ENCODE data around the gene ATP1A4. TPM values are rescaled to one million over a fixed set of nuclear protein-coding genes. Genes with fewer than 3 reads are reported as not detected.
"Not testable (repeated sequence)": the region's sequence is repeated elsewhere in the genome, so short reads cannot be mapped to it uniquely, and the experiment has no call there.

The ATP1A4 gene
- total RNA-seq, 1 donor from 2014 or later: not detected

GRCh38 chr1:160123726-160124125 is 27.7 kb upstream of the ATP1A4 start:
- Mint-ChIP-seq H3K27me3 (peaks cover 2% of the 10 kb centered on the region), H3K9me3 (no peaks in the 10 kb centered on the region), H3K4me1 (no peaks in the 10 kb centered on the region), H3K27ac (no peak overlapping the region), H3K36me3 (ENCODE audit: low read depth) (no peaks in the 10 kb centered on the region), H3K4me3 (no peak overlapping the region)
- intact Hi-C loops (cut with micrococcal nuclease): loop anchor here (5.0 kb wide), 1 partner anchor 44 kb away; no protein-coding TSS in a partner anchor
- no peak for ATAC-seq (ENCODE audit: low read depth)
- no peak for TF ChIP-seq CTCF (IDR thresholded peaks at IDR 0.05)
- POLR2A ChIA-PET: no interaction called here
- no peak for DNase-seq
- CTCF ChIA-PET: interaction anchor here (1.6 kb wide), 1 partner anchor 38 kb away, joined by 3 read pairs; no protein-coding TSS in a partner anchor

GRCh38 chr1:160124705-160125478 is 26.5 kb upstream of the ATP1A4 start:
- CTCF ChIA-PET: no interaction called here
- intact Hi-C loops (cut with micrococcal nuclease): loop anchor here (5.0 kb wide), 1 partner anchor 42 kb away; no protein-coding TSS in a partner anchor
- DNase-seq (no peak), ATAC-seq (ENCODE audit: low read depth) (no peak)
- Mint-ChIP-seq H3K9me3 (no peaks in the 10 kb centered on the region), H3K27ac (no peak overlapping the region), H3K4me1 (no peaks in the 10 kb centered on the region), H3K4me3 (no peak overlapping the region), H3K36me3 (ENCODE audit: low read depth) (no peaks in the 10 kb centered on the region), H3K27me3 (peaks cover 5% of the 10 kb centered on the region)
- POLR2A ChIA-PET: no interaction called here
- TF ChIP-seq CTCF (IDR thresholded peaks at IDR 0.05): no peak

GRCh38 chr1:160125746-160126145 is 25.7 kb upstream of the ATP1A4 start:
- no peak for TF ChIP-seq CTCF (IDR thresholded peaks at IDR 0.05)
- no peaks in the 10 kb centered on the region for H3K9me3 Mint-ChIP-seq
- H3K4me1 Mint-ChIP-seq: no peaks in the 10 kb centered on the region
- no peak overlapping the region for H3K4me3 Mint-ChIP-seq
- no peaks in the 10 kb centered on the region for H3K36me3 Mint-ChIP-seq (ENCODE audit: low read depth)
- CTCF ChIA-PET: no interaction called here
- POLR2A ChIA-PET: no interaction called here
- H3K27me3 Mint-ChIP-seq: peaks cover 9% of the 10 kb centered on the region
- no peak for DNase-seq
- intact Hi-C loops (cut with micrococcal nuclease): no loop called here
- H3K27ac Mint-ChIP-seq: no peak overlapping the region
- no peak for ATAC-seq (ENCODE audit: low read depth)

GRCh38 chr1:160126342-160126741 is 25.1 kb upstream of the ATP1A4 start:
- intact Hi-C loops (cut with micrococcal nuclease); DNase-seq; H3K27ac Mint-ChIP-seq; H3K27me3 Mint-ChIP-seq; H3K4me1 Mint-ChIP-seq; H3K4me3 Mint-ChIP-seq; H3K9me3 Mint-ChIP-seq; CTCF ChIA-PET; POLR2A ChIA-PET; H3K36me3 Mint-ChIP-seq (ENCODE audit: low read depth); ATAC-seq (ENCODE audit: low read depth): not testable (repeated sequence)

- Mint-ChIP-seq H3K27ac (no peak overlapping the region), H3K4me1 (no peaks in the 10 kb centered on the region), H3K9me3 (no peaks in the 10 kb centered on the region), H3K27me3 (peaks cover 9% of the 10 kb centered on the region), H3K36me3 (ENCODE audit: low read depth) (no peaks in the 10 kb centered on the region), H3K4me3 (no peak overlapping the region)
- ChIA-PET POLR2A (no interaction called here), CTCF (no interaction called here)
- intact Hi-C loops (cut with micrococcal nuclease): no loop called here
- no peak for DNase-seq
- no peak for TF ChIP-seq CTCF (IDR thresholded peaks at IDR 0.05)
- ATAC-seq (ENCODE audit: low read depth): no peak
Observed at GRCh38 chr1:160127381-160127780, 24.0 kb upstream of the ATP1A4 start.

All from activated B cell treated with CpG ODN at 0.5 μM for 24 hours (primary cell).